Hepatocyte (in vitro differentiated cells): Measurements from ENCODE around the gene SLC12A6. TPM values are rescaled to one million over a fixed set of nuclear protein-coding genes. Genes with fewer than 3 reads are reported as not detected.
"Not testable (repeated sequence)": the region's sequence is repeated elsewhere in the genome, so short reads cannot be mapped to it uniquely, and the experiment has no call there.

Experiments
- DNase-seq: peaks from one replicate; pipeline ENCODE4 v3.0.0-alpha.2; 2016; ENCODE audit warnings: low spot score
- H2AFZ ChIP-seq: fragments of 200-600 bp; sonication (generic); 2 replicates; pipeline ENCODE4 v1.6.0; 2016; ENCODE audit warnings: antibody characterized with exemption, mild to moderate bottlenecking
- H3K27ac ChIP-seq: fragments of 200-600 bp; sonication (generic); 2 replicates; pipeline ENCODE4 v1.5.1; 2016; ENCODE audit warnings: mild to moderate bottlenecking
- H3K27me3 ChIP-seq: fragments of 200-600 bp; sonication (generic); 2 replicates; pipeline ENCODE4 v1.6.1; 2016
- H3K36me3 ChIP-seq: fragments of 200-600 bp; sonication (generic); replicated peaks from 2 replicates; pipeline ENCODE4 v1.5.1; 2016; ENCODE audit warnings: low read depth; ENCODE audit not compliant: insufficient read depth
- H3K4me1 ChIP-seq: fragments of 200-600 bp; sonication (generic); 2 replicates; pipeline ENCODE4 v1.5.1; 2016; ENCODE audit warnings: mild to moderate bottlenecking, moderate library complexity; ENCODE audit not compliant: insufficient read depth
- H3K4me2 ChIP-seq: fragments of 200-600 bp; sonication (generic); 2 replicates; pipeline ENCODE4 v1.6.0; 2016
- H3K4me3 ChIP-seq: fragments of 200-600 bp; sonication (generic); 2 replicates; pipeline ENCODE4 v1.5.1; 2016; ENCODE audit warnings: mild to moderate bottlenecking
- H3K79me2 ChIP-seq: fragments of 200-600 bp; sonication (generic); 2 replicates; pipeline ENCODE4 v1.6.0; 2017; ENCODE audit warnings: mild to moderate bottlenecking
- H3K9me2 ChIP-seq: fragments of 200-600 bp; sonication (generic); replicated peaks from 2 replicates; pipeline ENCODE4 v1.6.0; 2017; ENCODE audit warnings: mild to moderate bottlenecking; ENCODE audit not compliant: insufficient read depth
- H3K9me3 ChIP-seq: fragments of 200-600 bp; sonication (generic); 2 replicates; pipeline ENCODE4 v1.5.1; 2016; ENCODE audit warnings: low read depth, mild to moderate bottlenecking
- H4K20me1 ChIP-seq: fragments of 200-600 bp; sonication (generic); 2 replicates; pipeline ENCODE4 v1.6.0; 2016; ENCODE audit warnings: mild to moderate bottlenecking; ENCODE audit not compliant: insufficient read depth, poor library complexity, severe bottlenecking
- EZH2 ChIP-seq: fragments of 200-600 bp; sonication (generic); IDR thresholded peaks from 2 replicates; pipeline ENCODE4 v1.6.1; 2016; ENCODE audit warnings: antibody characterized with exemption, mild to moderate bottlenecking, borderline replicate concordance
- EZH2phosphoT487 ChIP-seq: fragments of 200-600 bp; sonication (generic); IDR thresholded peaks from one replicate; pipeline ENCODE4 v1.6.1; 2018; ENCODE audit warnings: antibody characterized with exemption, mild to moderate bottlenecking, low read depth, moderate library complexity; ENCODE audit not compliant: unreplicated experiment, severe bottlenecking
- WGBS: methylation state at CpG from one replicate; pipeline ENCODE4 v1.1.6; 2016; ENCODE audit warnings: low lambda C conversion rate; ENCODE audit errors: missing lambda C conversion rate; 5-methylcytosine and 5-hydroxymethylcytosine counted together
- polyA plus RNA-seq: library from polyadenylated mRNA; unstranded; fragments of >200 nt; fragmentation: Nextera tagmentation; extraction: Ambion mirVana; gene quantifications from 2 replicates; pipeline ENCODE4 v1.2.1, GENCODE V29; 2016
- total RNA-seq: library from RNA; depleted of rRNA; stranded (reverse); fragments of >200 nt; gene quantifications from 2 replicates; pipeline ENCODE4 v1.2.3, GENCODE V29; 2014
- TF ChIP-seq, protein P1 (sequence below): fragments of 200-600 bp; sonication (generic); IDR thresholded peaks from 2 replicates; pipeline ENCODE4 v1.5.1; 2016; ENCODE audit warnings: antibody characterized with exemption, mild to moderate bottlenecking; ENCODE audit not compliant: poor library complexity

Gene SLC12A6
- total and polyA plus RNA-seq, 2 experiments from 2014 or later, result 7.4 to 13.1 TPM

- no peak overlapping the region for H3K27ac ChIP-seq
- H2AFZ ChIP-seq, result no peak overlapping the region
- TF ChIP-seq EZH2, result no peak
- TF ChIP-seq EZH2phosphoT487, result no peak
- TF ChIP-seq, protein P1, sequence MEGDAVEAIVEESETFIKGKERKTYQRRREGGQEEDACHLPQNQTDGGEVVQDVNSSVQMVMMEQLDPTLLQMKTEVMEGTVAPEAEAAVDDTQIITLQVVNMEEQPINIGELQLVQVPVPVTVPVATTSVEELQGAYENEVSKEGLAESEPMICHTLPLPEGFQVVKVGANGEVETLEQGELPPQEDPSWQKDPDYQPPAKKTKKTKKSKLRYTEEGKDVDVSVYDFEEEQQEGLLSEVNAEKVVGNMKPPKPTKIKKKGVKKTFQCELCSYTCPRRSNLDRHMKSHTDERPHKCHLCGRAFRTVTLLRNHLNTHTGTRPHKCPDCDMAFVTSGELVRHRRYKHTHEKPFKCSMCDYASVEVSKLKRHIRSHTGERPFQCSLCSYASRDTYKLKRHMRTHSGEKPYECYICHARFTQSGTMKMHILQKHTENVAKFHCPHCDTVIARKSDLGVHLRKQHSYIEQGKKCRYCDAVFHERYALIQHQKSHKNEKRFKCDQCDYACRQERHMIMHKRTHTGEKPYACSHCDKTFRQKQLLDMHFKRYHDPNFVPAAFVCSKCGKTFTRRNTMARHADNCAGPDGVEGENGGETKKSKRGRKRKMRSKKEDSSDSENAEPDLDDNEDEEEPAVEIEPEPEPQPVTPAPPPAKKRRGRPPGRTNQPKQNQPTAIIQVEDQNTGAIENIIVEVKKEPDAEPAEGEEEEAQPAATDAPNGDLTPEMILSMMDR, result no peak
- H3K9me2 ChIP-seq, result no peaks in the 10 kb centered on the region
- no peak for DNase-seq
- no peaks in the 10 kb centered on the region for H3K36me3 ChIP-seq
- no peaks in the 10 kb centered on the region for H3K4me1 ChIP-seq
- H3K79me2 ChIP-seq, result no peaks in the 10 kb centered on the region
- H3K4me2 ChIP-seq, result no peak overlapping the region
- WGBS, result 96% methylated on average over 9 of the region's 9 CpGs
- H4K20me1 ChIP-seq, result no peaks in the 10 kb centered on the region
- H3K4me3 ChIP-seq, result no peak overlapping the region
- no peaks in the 10 kb centered on the region for H3K9me3 ChIP-seq
- no peaks in the 10 kb centered on the region for H3K27me3 ChIP-seq
These were observed 17.7 kb upstream of the SLC12A6 start for GRCh38 chr15:34355241-34355640.

GRCh38 chr15:34354286-34354685 is 16.7 kb upstream of the SLC12A6 start:
- no peak overlapping the region for H2AFZ ChIP-seq
- no peaks in the 10 kb centered on the region for H3K4me1 ChIP-seq
- H3K79me2 ChIP-seq, result no peaks in the 10 kb centered on the region
- no peak overlapping the region for H3K27ac ChIP-seq
- no peak for DNase-seq
- H3K9me3 ChIP-seq, result no peaks in the 10 kb centered on the region
- 94% methylated on average over 7 of the region's 7 CpGs for WGBS
- no peaks in the 10 kb centered on the region for H4K20me1 ChIP-seq
- no peaks in the 10 kb centered on the region for H3K36me3 ChIP-seq
- no peak overlapping the region for H3K4me3 ChIP-seq
- H3K27me3 ChIP-seq, result no peaks in the 10 kb centered on the region
- no peaks in the 10 kb centered on the region for H3K9me2 ChIP-seq
- H3K4me2 ChIP-seq, result no peak overlapping the region
- no peak for TF ChIP-seq EZH2

DNA sequence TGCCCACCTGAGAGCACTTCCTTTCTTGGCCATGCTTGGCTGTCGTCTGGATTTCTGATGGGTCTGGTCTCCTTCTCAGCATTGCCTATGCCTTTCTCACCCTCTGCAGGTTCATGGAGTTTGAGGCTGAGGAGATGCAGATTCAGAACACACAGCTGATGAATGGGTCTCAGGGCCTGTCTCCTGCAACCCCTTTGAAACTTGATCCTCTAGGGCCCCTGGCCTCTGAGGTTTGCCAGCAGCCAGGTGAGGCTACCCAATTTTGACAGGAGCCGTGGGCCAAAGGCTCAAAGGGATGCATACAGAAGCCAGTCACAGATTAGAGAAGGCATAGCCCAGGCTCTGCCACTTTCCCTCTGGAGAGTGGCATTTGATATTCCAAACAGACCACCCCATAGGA is 16.0 kb upstream of the SLC12A6 start:
- TF ChIP-seq, protein P1, result no peak
- TF ChIP-seq EZH2, result no peak
- TF ChIP-seq EZH2phosphoT487, result no peak
- no peak overlapping the region for H3K27ac ChIP-seq
- no peaks in the 10 kb centered on the region for H3K36me3 ChIP-seq
- WGBS, result 55% methylated on average over 2 of the region's 2 CpGs
- H3K4me1 ChIP-seq, result no peaks in the 10 kb centered on the region
- no peaks in the 10 kb centered on the region for H3K9me2 ChIP-seq
- no peaks in the 10 kb centered on the region for H3K9me3 ChIP-seq
- no peak for DNase-seq
- no peaks in the 10 kb centered on the region for H3K79me2 ChIP-seq
- H2AFZ ChIP-seq, result no peak overlapping the region
- H3K4me3 ChIP-seq, result no peak overlapping the region
- H4K20me1 ChIP-seq, result no peaks in the 10 kb centered on the region
- H3K4me2 ChIP-seq, result no peak overlapping the region
- H3K27me3 ChIP-seq, result no peaks in the 10 kb centered on the region

DNA sequence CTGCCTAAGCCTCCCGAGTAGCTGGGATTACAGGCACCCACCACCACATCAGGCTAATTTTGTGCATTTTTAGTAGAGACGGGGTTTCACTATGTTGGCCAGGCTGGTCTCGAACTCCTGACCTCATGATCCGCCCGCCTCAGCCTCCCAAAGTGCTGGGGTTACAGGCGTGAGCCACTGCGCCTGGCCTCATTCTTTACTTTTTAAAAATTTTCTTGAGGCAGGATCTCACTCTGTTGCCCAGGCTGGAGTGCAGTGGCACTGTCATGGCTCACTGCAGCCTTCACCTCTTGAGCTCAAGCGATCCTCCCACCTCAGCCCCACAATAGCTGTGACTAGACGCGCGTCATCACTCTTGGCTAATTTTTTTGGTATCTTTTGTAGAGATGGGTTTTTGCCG is 15.4 kb upstream of the SLC12A6 start:
- not testable (repeated sequence) for H3K4me3 ChIP-seq, H3K9me2 ChIP-seq, H3K4me2 ChIP-seq, H3K4me1 ChIP-seq, H3K27me3 ChIP-seq, H4K20me1 ChIP-seq, DNase-seq, H3K79me2 ChIP-seq, H3K36me3 ChIP-seq, H2AFZ ChIP-seq, H3K9me3 ChIP-seq, H3K27ac ChIP-seq
- 93% methylated on average over 12 of the region's 12 CpGs for WGBS
